B cell (primary cell): ENCODE measurements around the gene LRRC4C.

Experiments used
- CTCF ChIP-seq: fragments of 200-600 bp; IDR thresholded peaks from one replicate; pipeline ENCODE4 v1.8.0; 2022; ENCODE audit warnings: antibody characterized with exemption, mild to moderate bottlenecking
- EZH2 ChIP-seq: IDR thresholded peaks from 2 replicates; pipeline ENCODE4 v1.6.1; 2012; ENCODE audit warnings: borderline replicate concordance, low read depth, mild to moderate bottlenecking, moderate library complexity, low read length; ENCODE audit not compliant: insufficient read depth, poor library complexity, severe bottlenecking

GRCh38 chr11:40701027-40701426 is 758.4 kb downstream of the LRRC4C start:
- TF ChIP-seq CTCF (no peak), EZH2 (no peak)
